ENCODE measurements around the gene PRPH.
A peak's percentile ranks its signal among the peaks of the same experiment; 100 is the strongest.

PRPH gene

DNA sequence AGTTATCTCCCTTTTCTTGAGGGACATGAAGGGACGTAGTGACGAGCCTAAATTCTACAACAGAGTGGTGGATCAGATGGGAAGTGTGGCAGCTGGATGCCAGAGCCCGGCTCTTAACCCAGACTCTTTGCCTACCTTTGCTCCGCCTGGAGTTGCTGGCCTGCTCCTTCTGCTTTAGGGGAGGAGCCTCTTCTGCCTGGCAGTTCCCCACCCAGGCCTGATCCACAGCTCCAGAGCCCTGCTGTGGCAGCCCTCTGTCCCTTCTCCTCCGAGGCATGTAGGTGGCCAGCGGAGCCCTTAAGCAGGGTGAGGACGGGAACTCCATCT is 2.3 kb upstream of the PRPH start:
- H3K9me3 ChIP-seq (ENCODE audit: control insufficient read depth, low read length): no peaks in the 10 kb centered on the region
- peaks cover 66% of the 10 kb centered on the region for H3K27me3 ChIP-seq (ENCODE audit: control insufficient read depth, insufficient read depth, low read length, poor library complexity, severe bottlenecking)
- 69 to 77% methylated on average over 7 of the region's 7 CpGs for WGBS, 2 experiments
- no peaks in the 10 kb centered on the region for H3K36me3 ChIP-seq (ENCODE audit: control insufficient read depth, insufficient read depth, low read length)
- no peak overlapping the region for H3K27ac ChIP-seq (ENCODE audit: insufficient read depth, low read depth, low read length, poor library complexity, severe bottlenecking)
- H3K4me3 ChIP-seq (ENCODE audit: insufficient read depth, low read depth, low read length): no peak overlapping the region
- H3K4me1 ChIP-seq (ENCODE audit: control insufficient read depth, insufficient read depth, low read length): peaks cover 24% of the 10 kb centered on the region

DNA sequence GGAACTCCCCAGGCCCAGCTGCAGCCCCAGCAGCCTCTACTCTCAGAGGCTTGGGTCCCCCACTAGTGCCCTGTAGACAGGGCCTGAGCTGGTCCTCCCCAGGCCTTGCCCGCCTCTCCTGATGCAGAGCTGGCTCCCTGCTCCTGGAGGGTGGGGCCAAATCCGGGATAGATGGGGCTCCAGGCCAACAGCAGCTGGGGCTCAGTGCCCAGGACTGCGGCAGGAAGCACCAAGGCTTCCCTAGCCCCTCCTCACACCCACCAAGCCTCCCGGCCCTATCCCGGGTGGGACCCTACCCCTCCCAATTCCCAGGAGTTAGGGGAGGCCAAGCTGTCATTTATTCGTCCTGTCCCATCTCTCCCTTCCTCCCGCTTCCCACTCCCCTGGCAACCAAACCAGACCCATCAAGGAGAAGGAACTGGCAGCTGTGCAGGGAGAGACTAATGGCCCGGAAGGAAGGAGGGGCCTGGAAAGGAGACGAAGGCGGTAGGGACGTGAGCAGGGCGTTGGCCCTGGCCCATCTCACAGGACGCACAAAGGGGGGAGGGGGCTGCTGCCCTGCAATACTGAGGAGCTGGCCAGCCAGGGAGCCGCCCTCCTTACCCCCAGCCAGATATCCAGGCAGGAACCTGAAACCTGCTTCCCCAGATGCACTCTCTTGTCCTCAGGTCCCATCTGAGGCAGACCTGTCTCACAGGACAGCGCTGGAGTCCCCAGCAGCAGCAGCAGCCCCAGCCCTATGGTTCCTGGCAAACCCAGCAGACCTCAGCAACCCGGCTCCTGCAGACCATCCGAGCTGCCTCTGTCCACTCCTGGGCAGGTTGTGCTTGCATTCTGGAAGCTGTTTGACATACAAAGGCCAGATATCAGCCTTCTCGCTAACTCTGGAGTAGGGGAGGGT is 1.6 kb upstream of the PRPH start:
- Histone ChIP-seq H3K9me3 (ENCODE audit: control insufficient read depth, low read length) (no peaks in the 10 kb centered on the region), H3K4me1 (ENCODE audit: control insufficient read depth, insufficient read depth, low read length) (peaks cover 24% of the 10 kb centered on the region), H3K27me3 (ENCODE audit: control insufficient read depth, insufficient read depth, low read length, poor library complexity, severe bottlenecking) (peaks cover 67% of the 10 kb centered on the region), H3K27ac (ENCODE audit: insufficient read depth, low read depth, low read length, poor library complexity, severe bottlenecking) (no peak overlapping the region), H3K4me3 (ENCODE audit: insufficient read depth, low read depth, low read length) (no peak overlapping the region), H3K36me3 (ENCODE audit: control insufficient read depth, insufficient read depth, low read length) (no peaks in the 10 kb centered on the region)
- 27 to 33% methylated on average over 18 of the region's 18 CpGs for WGBS, 2 experiments

DNA sequence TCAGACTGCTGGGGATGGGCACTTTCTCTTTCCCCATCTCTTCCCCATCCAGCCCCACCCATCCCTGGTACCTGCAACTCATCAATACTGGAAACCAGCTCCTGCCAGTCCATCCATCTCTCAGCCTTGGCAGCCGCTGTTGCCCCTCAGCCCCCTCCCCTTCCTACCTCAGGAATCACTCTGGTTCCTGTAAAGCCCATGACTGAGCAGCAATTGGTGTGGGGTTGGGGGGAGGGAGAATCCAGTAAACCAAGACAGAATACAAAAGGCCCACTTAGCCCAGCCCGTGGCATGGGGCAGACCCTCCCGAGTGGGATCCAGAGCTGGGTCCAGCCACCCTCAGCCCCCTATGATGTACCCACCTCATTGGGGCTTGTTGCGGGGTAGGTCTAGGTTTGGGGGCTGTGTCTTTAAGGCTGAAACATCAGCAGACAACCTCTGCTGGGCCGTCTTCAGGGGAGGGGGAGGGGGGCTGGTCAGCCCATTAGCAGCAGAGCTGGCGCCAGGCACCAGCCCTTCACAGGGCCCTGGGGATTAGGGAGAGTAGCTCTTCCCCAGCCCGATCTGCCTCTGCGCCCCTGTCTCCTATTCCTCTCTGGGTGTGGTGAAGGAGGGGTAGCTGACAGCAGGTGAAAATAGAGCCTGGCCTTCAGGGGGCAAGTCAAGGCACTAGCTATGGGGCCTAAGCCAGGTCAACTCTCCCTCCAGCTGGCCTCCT is 702 bp upstream of the PRPH start:
- WGBS, 2 experiments: 42 to 55% methylated on average over 7 to 8 of the region's 8 CpGs
- Histone ChIP-seq H3K36me3 (ENCODE audit: control insufficient read depth, insufficient read depth, low read length) (no peaks in the 10 kb centered on the region), H3K27ac (ENCODE audit: insufficient read depth, low read depth, low read length, poor library complexity, severe bottlenecking) (no peak overlapping the region), H3K4me3 (ENCODE audit: insufficient read depth, low read depth, low read length) (no peak overlapping the region), H3K9me3 (ENCODE audit: control insufficient read depth, low read length) (no peaks in the 10 kb centered on the region), H3K27me3 (ENCODE audit: control insufficient read depth, insufficient read depth, low read length, poor library complexity, severe bottlenecking) (peaks cover 75% of the 10 kb centered on the region), H3K4me1 (ENCODE audit: control insufficient read depth, insufficient read depth, low read length) (peaks cover 24% of the 10 kb centered on the region)

DNA sequence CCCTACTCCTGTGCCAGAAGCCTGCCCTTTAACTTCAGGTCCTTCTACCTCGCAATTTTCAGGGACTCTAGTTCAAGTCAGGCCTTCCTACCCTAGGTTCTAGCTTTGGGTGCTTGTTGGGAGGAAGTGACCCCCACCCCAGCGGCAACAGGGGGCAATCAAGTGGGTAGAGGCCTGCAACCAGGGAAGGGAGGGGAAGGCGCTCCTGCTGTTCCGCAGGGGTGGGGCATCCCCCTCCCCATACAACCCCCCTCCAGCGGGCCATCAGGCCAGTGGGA is 204 bp upstream of the PRPH start:
- Histone ChIP-seq H3K9me3 (ENCODE audit: control insufficient read depth, low read length) (no peaks in the 10 kb centered on the region), H3K4me3 (ENCODE audit: insufficient read depth, low read depth, low read length) (no peak overlapping the region), H3K27ac (ENCODE audit: insufficient read depth, low read depth, low read length, poor library complexity, severe bottlenecking) (no peak overlapping the region), H3K27me3 (ENCODE audit: control insufficient read depth, insufficient read depth, low read length, poor library complexity, severe bottlenecking) (peaks cover 75% of the 10 kb centered on the region), H3K4me1 (ENCODE audit: control insufficient read depth, insufficient read depth, low read length) (peaks cover 24% of the 10 kb centered on the region), H3K36me3 (ENCODE audit: control insufficient read depth, insufficient read depth, low read length) (no peaks in the 10 kb centered on the region)
- 15 to 23% methylated on average over 4 to 5 of the region's 5 CpGs for WGBS, 2 experiments

- H3K27me3 ChIP-seq (ENCODE audit: control insufficient read depth, insufficient read depth, low read length, poor library complexity, severe bottlenecking): peaks cover 75% of the 10 kb centered on the region
- 40 to 41% methylated on average over 54 of the region's 54 CpGs for whole genome bisulfite sequencing, 2 experiments
- H3K4me3 ChIP-seq (ENCODE audit: insufficient read depth, low read depth, low read length): no peak overlapping the region
These were observed 1.3 kb downstream of the PRPH start for GRCh38 chr12:49296034-49296835.

DNA sequence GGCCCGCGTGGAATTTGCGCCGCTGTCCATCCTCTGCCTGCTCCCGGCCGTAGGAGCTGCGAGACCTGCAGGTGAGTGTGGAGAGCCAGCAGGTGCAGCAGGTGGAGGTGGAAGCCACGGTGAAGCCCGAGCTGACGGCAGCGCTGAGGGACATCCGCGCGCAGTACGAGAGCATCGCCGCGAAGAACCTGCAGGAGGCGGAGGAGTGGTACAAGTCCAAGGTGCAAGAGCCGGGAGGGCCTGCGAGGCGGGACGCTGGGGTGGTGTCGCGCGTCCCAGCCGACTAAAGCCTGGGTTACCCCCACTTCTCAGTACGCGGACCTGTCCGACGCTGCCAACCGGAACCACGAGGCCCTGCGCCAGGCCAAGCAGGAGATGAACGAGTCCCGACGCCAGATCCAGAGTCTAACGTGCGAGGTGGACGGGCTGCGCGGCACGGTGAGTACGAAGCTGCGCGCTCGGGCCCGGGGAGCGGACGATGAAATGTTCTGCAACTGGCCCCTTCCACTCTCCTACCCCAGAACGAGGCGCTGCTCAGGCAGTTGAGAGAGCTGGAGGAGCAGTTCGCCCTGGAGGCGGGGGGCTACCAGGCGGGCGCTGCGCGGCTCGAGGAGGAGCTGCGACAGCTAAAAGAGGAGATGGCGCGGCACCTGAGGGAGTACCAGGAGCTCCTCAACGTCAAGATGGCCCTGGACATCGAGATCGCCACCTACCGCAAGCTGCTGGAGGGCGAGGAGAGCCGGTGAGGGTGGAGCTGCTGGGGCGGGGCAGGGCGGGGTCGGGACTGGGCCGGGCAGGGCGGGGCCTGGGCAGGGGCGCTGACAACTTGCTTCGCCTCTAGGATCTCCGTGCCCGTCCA is 2.1 kb downstream of the PRPH start:
- 6% methylated on average over 77 of the region's 77 CpGs for WGBS, 2 experiments
- Histone ChIP-seq H3K4me3 (ENCODE audit: insufficient read depth, low read depth, low read length) (peak overlapping the region; percentile 14), H3K9me3 (ENCODE audit: control insufficient read depth, low read length) (no peaks in the 10 kb centered on the region), H3K27me3 (ENCODE audit: control insufficient read depth, insufficient read depth, low read length, poor library complexity, severe bottlenecking) (peaks cover 71% of the 10 kb centered on the region), H3K4me1 (ENCODE audit: control insufficient read depth, insufficient read depth, low read length) (peaks cover 24% of the 10 kb centered on the region), H3K27ac (ENCODE audit: insufficient read depth, low read depth, low read length, poor library complexity, severe bottlenecking) (no peak overlapping the region), H3K36me3 (ENCODE audit: control insufficient read depth, insufficient read depth, low read length) (no peaks in the 10 kb centered on the region)

More at GRCh38 chr12:49296034-49296835, 1.3 kb downstream of the PRPH start:
- Histone ChIP-seq H3K27ac (ENCODE audit: insufficient read depth, low read depth, low read length, poor library complexity, severe bottlenecking) (no peak overlapping the region), H3K4me1 (ENCODE audit: control insufficient read depth, insufficient read depth, low read length) (peaks cover 24% of the 10 kb centered on the region), H3K36me3 (ENCODE audit: control insufficient read depth, insufficient read depth, low read length) (no peaks in the 10 kb centered on the region), H3K9me3 (ENCODE audit: control insufficient read depth, low read length) (no peaks in the 10 kb centered on the region)

DNA sequence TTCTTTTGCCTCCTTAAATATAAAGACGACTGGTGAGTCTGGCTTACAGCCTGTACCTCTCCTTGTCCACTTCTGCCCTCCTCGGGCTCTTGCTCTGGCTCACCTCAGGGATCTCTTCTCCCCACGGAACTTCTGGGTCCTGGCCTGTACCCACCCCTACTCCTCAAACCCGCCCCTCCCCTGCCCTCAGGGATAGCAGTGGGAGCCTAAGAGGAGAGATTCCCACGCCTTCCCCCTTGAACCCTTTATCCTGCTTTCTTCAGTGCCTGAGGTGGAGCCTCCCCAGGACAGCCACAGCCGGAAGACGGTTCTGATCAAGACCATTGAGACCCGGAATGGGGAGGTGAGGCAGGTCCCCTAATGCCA is 2.7 kb downstream of the PRPH start:
- H3K36me3 ChIP-seq (ENCODE audit: control insufficient read depth, insufficient read depth, low read length): no peaks in the 10 kb centered on the region
- no peak overlapping the region for H3K27ac ChIP-seq (ENCODE audit: insufficient read depth, low read depth, low read length, poor library complexity, severe bottlenecking)
- H3K4me1 ChIP-seq (ENCODE audit: control insufficient read depth, insufficient read depth, low read length): peaks cover 24% of the 10 kb centered on the region
- no peaks in the 10 kb centered on the region for H3K9me3 ChIP-seq (ENCODE audit: control insufficient read depth, low read length)
- peak overlapping the region; percentile 14 for H3K4me3 ChIP-seq (ENCODE audit: insufficient read depth, low read depth, low read length)
- 33 to 36% methylated on average over 8 of the region's 8 CpGs for WGBS, 2 experiments
- peaks cover 69% of the 10 kb centered on the region for H3K27me3 ChIP-seq (ENCODE audit: control insufficient read depth, insufficient read depth, low read length, poor library complexity, severe bottlenecking)

- 73 to 77% methylated on average over 6 of the region's 6 CpGs for WGBS, 2 experiments
- Histone ChIP-seq H3K27ac (ENCODE audit: insufficient read depth, low read depth, low read length, poor library complexity, severe bottlenecking) (no peak overlapping the region), H3K4me3 (ENCODE audit: insufficient read depth, low read depth, low read length) (no peak overlapping the region), H3K27me3 (ENCODE audit: control insufficient read depth, insufficient read depth, low read length, poor library complexity, severe bottlenecking) (peaks cover 69% of the 10 kb centered on the region), H3K36me3 (ENCODE audit: control insufficient read depth, insufficient read depth, low read length) (no peaks in the 10 kb centered on the region), H3K9me3 (ENCODE audit: control insufficient read depth, low read length) (no peaks in the 10 kb centered on the region), H3K4me1 (ENCODE audit: control insufficient read depth, insufficient read depth, low read length) (peaks cover 24% of the 10 kb centered on the region)
These were observed 3.2 kb downstream of the PRPH start for GRCh38 chr12:49298160-49298559.

DNA sequence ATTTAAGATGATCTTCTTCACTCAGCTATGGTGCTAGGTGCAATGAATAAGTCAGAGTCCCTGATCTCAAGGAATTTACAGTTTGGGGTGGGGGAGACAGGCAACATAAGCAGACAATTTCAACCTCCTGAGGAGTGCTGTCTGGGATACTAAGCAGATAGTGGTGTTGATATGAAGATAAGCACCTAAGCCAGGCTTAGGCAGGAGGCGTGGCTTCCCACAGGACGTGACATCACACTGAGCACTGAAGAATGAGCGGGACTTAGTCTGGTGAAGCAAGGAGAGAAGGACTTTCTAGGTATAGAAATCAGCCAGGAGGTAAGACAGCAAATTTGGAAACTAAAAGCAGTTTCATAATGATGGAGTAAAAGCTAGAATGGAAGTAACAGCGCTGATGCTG is 6.8 kb downstream of the PRPH start:
- peaks cover 42% of the 10 kb centered on the region for H3K27me3 ChIP-seq (ENCODE audit: control insufficient read depth, insufficient read depth, low read length, poor library complexity, severe bottlenecking)
- no peaks in the 10 kb centered on the region for H3K9me3 ChIP-seq (ENCODE audit: control insufficient read depth, low read length)
- peaks cover 5% of the 10 kb centered on the region for H3K4me1 ChIP-seq (ENCODE audit: control insufficient read depth, insufficient read depth, low read length)
- WGBS, 2 experiments: 82% methylated on average over 4 of the region's 4 CpGs
- no peak overlapping the region for H3K4me3 ChIP-seq (ENCODE audit: insufficient read depth, low read depth, low read length)
- H3K27ac ChIP-seq (ENCODE audit: insufficient read depth, low read depth, low read length, poor library complexity, severe bottlenecking): no peak overlapping the region
- H3K36me3 ChIP-seq (ENCODE audit: control insufficient read depth, insufficient read depth, low read length): no peaks in the 10 kb centered on the region

Data from ectodermal cell (in vitro differentiated cells).